ENCODE data around the gene PRAMEF8.
"Not testable (repeated sequence)": the region's sequence is repeated elsewhere in the genome, so short reads cannot be mapped to it uniquely, and the experiment has no call there.

The PRAMEF8 gene

GRCh38 chr1:13285037-13285436, at the start of gene PRAMEF8:
PRAMEF8 (minus strand) TSS chr1:13285137; CDS start chr1:13284091, 1,046 bp downstream.
- DNase-seq, result not testable (repeated sequence)

- DNase-seq, result not testable (repeated sequence)
Measured at GRCh38 chr1:13315281-13315680, 30.3 kb upstream of the PRAMEF8 start, which contains the start of gene PRAMEF15. PRAMEF15 (plus strand) TSS chr1:13315581; CDS start chr1:13318408, 2,827 bp downstream.

- DNase-seq, result not testable (repeated sequence)
Measured at GRCh38 chr1:13303239-13303638, 18.3 kb upstream of the PRAMEF8 start, which contains the start of gene PRAMEF33. PRAMEF33 (plus strand) TSS chr1:13303539; CDS start chr1:13305955, 2,416 bp downstream.

- DNase-seq, result not testable (repeated sequence)
Measured at GRCh38 chr1:13302197-13302596, 17.3 kb upstream of the PRAMEF8 start.

- not testable (repeated sequence) for DNase-seq
Measured at GRCh38 chr1:13298699-13299098, 13.8 kb upstream of the PRAMEF8 start.

GRCh38 chr1:13297216-13297931, 12.4 kb upstream of the PRAMEF8 start:
- DNase-seq, result not testable (repeated sequence)

- DNase-seq, result not testable (repeated sequence)
Measured at GRCh38 chr1:13289030-13289429, 4.1 kb upstream of the PRAMEF8 start.

GRCh38 chr1:13279617-13280016, 5.3 kb downstream of the PRAMEF8 start:
- not testable (repeated sequence) for DNase-seq

GRCh38 chr1:13277016-13277415, 7.9 kb downstream of the PRAMEF8 start:
- DNase-seq, result not testable (repeated sequence)

- DNase-seq, result not testable (repeated sequence)
Measured at GRCh38 chr1:13265124-13265523, 19.8 kb downstream of the PRAMEF8 start.

GRCh38 chr1:13253898-13254297, 31.0 kb downstream of the PRAMEF8 start, which contains the start of gene PRAMEF5:
PRAMEF5 (plus strand) TSS chr1:13254198; CDS start chr1:13259269, 5,071 bp downstream.
- not testable (repeated sequence) for DNase-seq

- not testable (repeated sequence) for DNase-seq
Measured at GRCh38 chr1:13247122-13247521, 37.8 kb downstream of the PRAMEF8 start.

GRCh38 chr1:13246554-13246871, 38.4 kb downstream of the PRAMEF8 start:
- not testable (repeated sequence) for DNase-seq

GRCh38 chr1:13245841-13246553, 38.9 kb downstream of the PRAMEF8 start:
- DNase-seq, result not testable (repeated sequence)

- DNase-seq, result not testable (repeated sequence)
Measured at GRCh38 chr1:13243536-13244263, 41.2 kb downstream of the PRAMEF8 start.

GRCh38 chr1:13239633-13240032, 45.3 kb downstream of the PRAMEF8 start:
- not testable (repeated sequence) for DNase-seq

- not testable (repeated sequence) for DNase-seq
Measured at GRCh38 chr1:13237572-13237971, 47.4 kb downstream of the PRAMEF8 start.

- DNase-seq, result not testable (repeated sequence)
Measured at GRCh38 chr1:13234057-13234456, 50.9 kb downstream of the PRAMEF8 start.

GRCh38 chr1:13232056-13232455, 52.9 kb downstream of the PRAMEF8 start:
- not testable (repeated sequence) for DNase-seq

Measured in suppressor macrophage treated with lipopolysaccharide for 4 hours (primary cell).